Fibroblast of skin of scalp (primary cell): ENCODE measurements around the gene PLPP4. TPM values are rescaled to one million over a fixed set of nuclear protein-coding genes. Genes with fewer than 3 reads are reported as not detected.
A peak's percentile ranks its signal among the peaks of the same experiment; 100 is the strongest.

Experiments used
- DNase-seq: peaks from one replicate; pipeline ENCODE4 v3.0.0-alpha.2; 2013
- polyA plus RNA-seq, 2 experiments: library from polyadenylated mRNA; unstranded; fragments of 120-200 nt; gene quantifications; one replicate each; pipeline ENCODE4 v1.2.1, GENCODE V29; 2013; ENCODE audit not compliant: insufficient read length in 2 of 2

PLPP4 gene
- 4.1 TPM for polyA plus RNA-seq (2013, experiment 1 of 2; ENCODE audit: insufficient read length)
- 5.1 TPM for polyA plus RNA-seq (2013, experiment 2 of 2; ENCODE audit: insufficient read length)

- peak; percentile 47 for DNase-seq
Observed at GRCh38 chr10:120456626-120457430, at the start of gene PLPP4. PLPP4 (plus strand) TSS chr10:120457227; CDS start chr10:120457306, 79 bp downstream.

GRCh38 chr10:120409816-120410215 lies 47.2 kb upstream of the PLPP4 start:
- no peak for DNase-seq

GRCh38 chr10:120414946-120415345 lies 42.1 kb upstream of the PLPP4 start:
- DNase-seq: no peak

GRCh38 chr10:120415709-120416330 lies 41.2 kb upstream of the PLPP4 start:
- peak; percentile 87 for DNase-seq

GRCh38 chr10:120420421-120420820 lies 36.6 kb upstream of the PLPP4 start:
- no peak for DNase-seq

GRCh38 chr10:120421250-120421649 lies 35.8 kb upstream of the PLPP4 start:
- no peak for DNase-seq

GRCh38 chr10:120422457-120422856 lies 34.6 kb upstream of the PLPP4 start:
- peak; percentile 92 for DNase-seq

GRCh38 chr10:120423431-120424197 lies 33.4 kb upstream of the PLPP4 start:
- DNase-seq: peak; percentile 82

GRCh38 chr10:120424198-120424464 lies 32.9 kb upstream of the PLPP4 start:
- DNase-seq: no peak

- DNase-seq: peak; percentile 60
Observed at GRCh38 chr10:120426306-120426705, 30.7 kb upstream of the PLPP4 start.

GRCh38 chr10:120428754-120429153 lies 28.3 kb upstream of the PLPP4 start:
- DNase-seq: peak; percentile 61

GRCh38 chr10:120429395-120429794 lies 27.6 kb upstream of the PLPP4 start:
- DNase-seq: peak; percentile 79

- DNase-seq: no peak
Observed at GRCh38 chr10:120431251-120431651, 25.8 kb upstream of the PLPP4 start.

GRCh38 chr10:120432209-120432608 lies 24.8 kb upstream of the PLPP4 start:
- no peak for DNase-seq

GRCh38 chr10:120433141-120433540 lies 23.9 kb upstream of the PLPP4 start:
- DNase-seq: no peak

- DNase-seq: no peak
Observed at GRCh38 chr10:120436439-120437112, 20.5 kb upstream of the PLPP4 start.

- DNase-seq: no peak
Observed at GRCh38 chr10:120437541-120437940, 19.5 kb upstream of the PLPP4 start.

- no peak for DNase-seq
Observed at GRCh38 chr10:120451968-120452367, 5.1 kb upstream of the PLPP4 start.

GRCh38 chr10:120453319-120453718 lies 3.7 kb upstream of the PLPP4 start:
- no peak for DNase-seq

GRCh38 chr10:120453886-120454285 lies 3.1 kb upstream of the PLPP4 start:
- DNase-seq: no peak

- no peak for DNase-seq
Observed at GRCh38 chr10:120455004-120455403, 2.0 kb upstream of the PLPP4 start.

GRCh38 chr10:120455606-120456005 lies 1.4 kb upstream of the PLPP4 start:
- no peak for DNase-seq

GRCh38 chr10:120456143-120456625 lies 843 bp upstream of the PLPP4 start:
- DNase-seq: no peak
